HG03175 (cell line): ENCODE measurements around the gene RNF38.
"Not testable (repeated sequence)": the region's sequence is repeated elsewhere in the genome, so short reads cannot be mapped to it uniquely, and the experiment has no call there.

Experiments
- ATAC-seq: cut with Tn5 transposase; IDR thresholded peaks from one replicate; pipeline ENCODE4 v1.9.1; 2021; ENCODE audit warnings: mild to moderate bottlenecking, moderate library complexity; ENCODE audit not compliant: unreplicated experiment

The RNF38 gene

DNA sequence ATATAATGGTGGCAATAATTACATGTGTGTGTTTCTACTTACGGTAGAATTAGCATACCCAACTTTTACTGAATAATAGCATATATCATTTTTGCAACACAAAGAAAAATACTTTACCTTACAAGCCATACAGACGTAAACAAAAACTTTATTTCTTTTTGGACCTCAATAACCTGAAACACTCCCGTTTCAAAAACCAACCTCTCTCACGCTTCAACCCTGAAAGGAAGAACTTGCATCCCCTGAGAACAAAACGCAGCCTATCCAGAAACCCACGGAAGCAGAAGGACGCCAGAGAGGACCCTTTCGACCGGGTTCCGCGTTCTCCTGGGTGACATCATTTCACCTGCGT lies at the start of gene RNF38:
TSS of gene RNF38 (minus strand) at position 290 of the 352 bp plus-strand sequence. CDS start at position 129, 161 bp downstream.
- ATAC-seq, result no peak

GRCh38 chr9:36448555-36448954 lies 48.5 kb upstream of the RNF38 start:
- not testable (repeated sequence) for ATAC-seq

DNA sequence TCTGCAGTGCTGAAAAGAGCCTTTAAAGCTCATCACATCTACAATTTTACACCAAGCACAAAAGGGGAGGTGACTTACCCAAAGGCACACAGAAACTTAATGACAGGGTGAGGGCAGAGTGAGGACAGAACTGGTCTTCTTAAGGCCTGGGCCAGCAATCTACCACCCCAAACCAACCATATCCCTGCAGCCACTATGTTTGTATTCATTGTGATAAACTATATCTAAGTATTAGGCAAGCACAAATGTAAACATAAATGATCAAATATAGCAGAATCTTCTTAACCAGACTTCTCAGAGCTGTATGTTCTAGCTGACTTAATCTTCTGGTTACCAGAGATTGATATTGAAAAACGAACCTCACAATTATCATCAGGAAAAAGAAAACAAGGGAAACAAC lies 47.9 kb upstream of the RNF38 start:
- ATAC-seq, result no peak

DNA sequence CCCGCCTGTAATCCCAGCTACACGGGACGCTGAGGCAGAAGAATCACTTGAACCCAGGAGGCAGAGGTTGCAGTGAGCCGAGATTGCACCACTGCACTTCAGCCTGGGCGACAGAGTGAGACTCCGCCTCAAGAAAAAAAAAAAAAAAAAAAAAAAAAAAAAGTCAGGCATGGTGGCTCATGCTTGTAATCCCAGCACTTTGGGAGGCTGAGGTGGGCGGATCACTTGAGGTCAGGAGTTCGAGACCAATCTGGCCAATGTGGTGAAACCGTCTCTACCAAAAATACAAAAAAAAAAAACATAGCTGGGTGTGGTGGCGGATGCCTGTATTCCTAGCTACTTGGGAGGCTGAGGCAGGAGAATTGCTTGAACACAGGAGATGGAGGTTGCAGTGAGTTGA lies 46.6 kb upstream of the RNF38 start:
- not testable (repeated sequence) for ATAC-seq

GRCh38 chr9:36445800-36446361 lies 45.8 kb upstream of the RNF38 start:
- ATAC-seq, result no peak

GRCh38 chr9:36444203-36444602 lies 44.1 kb upstream of the RNF38 start:
- no peak for ATAC-seq

DNA sequence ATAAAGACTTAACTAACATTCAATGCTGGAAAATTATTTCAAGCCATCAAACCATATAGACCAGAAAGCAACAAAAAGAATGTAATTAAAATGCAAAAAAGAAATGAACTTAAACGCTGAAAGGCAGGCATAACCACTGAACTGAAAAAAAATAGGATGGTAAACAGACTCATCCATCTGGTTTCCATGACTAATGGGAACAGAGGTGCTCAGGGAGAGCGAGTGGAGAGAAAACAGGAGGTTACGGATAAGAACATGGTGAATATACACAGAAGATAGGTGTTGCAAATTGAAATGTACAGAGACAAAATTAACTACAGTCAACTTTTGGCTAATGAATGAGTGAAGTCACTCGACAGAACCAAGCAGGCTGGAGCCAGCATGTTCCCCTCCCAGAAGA lies 43.5 kb upstream of the RNF38 start:
- no peak for ATAC-seq

DNA sequence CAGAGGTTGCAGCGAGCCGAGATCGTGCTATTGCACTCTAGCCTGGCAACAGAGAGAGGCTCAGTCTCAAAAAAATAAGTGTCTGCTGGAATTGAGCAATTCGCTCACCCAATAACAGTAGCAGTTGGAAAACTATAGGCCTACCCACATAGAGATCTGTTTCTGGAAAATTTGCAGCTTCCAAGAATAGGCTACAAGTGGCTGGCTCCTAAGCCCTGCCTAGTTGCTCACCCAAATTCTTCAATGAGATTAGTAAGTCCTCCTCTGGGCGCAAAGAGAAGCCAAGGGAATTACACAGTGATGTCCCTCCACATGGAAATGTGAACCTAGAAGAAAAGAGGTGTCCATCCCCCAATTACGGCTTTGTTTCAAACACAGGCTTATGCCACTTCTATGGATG lies 42.6 kb upstream of the RNF38 start:
- no peak for ATAC-seq

- no peak for ATAC-seq
These were observed 41.9 kb upstream of the RNF38 start for GRCh38 chr9:36441966-36442365.

DNA sequence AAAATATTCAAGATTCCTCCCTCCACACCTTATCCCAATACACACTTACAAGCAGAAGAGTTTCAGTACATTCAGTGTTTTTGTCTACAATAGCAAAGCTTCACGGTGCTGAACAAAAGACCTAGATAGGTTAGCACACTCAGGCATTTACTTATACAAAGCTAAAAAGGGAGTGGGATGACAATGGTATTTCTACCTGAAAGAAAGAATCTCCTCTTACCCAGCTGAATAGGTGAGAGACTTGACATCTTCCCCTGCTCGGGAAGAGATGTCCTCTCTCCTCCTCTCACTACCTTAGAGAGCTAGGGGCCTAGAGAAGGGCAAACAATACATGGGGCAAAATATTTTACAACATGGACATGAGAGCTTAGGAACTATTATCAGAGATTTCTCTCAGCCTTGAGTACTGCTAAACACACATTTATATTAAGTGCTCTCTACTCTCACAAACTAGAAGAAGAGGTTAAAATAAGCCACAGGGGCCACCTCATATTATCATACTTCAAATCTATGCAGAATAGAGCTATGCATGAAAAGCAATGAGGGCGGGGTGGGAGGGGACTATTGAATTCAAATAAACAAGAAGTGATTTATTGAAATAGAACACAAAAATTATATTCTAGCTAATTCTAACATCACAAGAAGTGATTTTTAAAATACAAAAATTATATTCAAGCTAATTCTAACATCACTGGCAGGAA lies 38.6 kb upstream of the RNF38 start:
- ATAC-seq, result no peak

DNA sequence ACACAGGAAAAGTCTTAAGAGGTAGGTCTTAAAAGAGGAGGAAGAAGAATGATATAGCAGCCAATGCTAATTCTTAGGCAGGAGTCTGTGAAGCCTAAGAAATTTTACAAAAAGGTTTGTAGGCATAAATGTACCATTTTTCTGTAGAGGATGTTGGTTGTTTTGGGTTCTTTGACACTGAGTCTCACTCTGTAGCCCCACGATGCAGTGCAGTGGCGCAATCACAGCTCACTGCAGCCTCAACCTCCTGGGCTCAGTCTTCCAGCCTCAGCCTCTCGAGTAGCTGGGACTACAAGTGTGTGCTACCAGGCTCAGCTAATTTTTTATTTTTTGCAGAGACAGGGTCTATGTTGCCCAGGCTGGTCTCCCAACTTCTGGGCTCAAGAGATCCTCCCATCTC lies 37.7 kb upstream of the RNF38 start:
- ATAC-seq, result no peak

DNA sequence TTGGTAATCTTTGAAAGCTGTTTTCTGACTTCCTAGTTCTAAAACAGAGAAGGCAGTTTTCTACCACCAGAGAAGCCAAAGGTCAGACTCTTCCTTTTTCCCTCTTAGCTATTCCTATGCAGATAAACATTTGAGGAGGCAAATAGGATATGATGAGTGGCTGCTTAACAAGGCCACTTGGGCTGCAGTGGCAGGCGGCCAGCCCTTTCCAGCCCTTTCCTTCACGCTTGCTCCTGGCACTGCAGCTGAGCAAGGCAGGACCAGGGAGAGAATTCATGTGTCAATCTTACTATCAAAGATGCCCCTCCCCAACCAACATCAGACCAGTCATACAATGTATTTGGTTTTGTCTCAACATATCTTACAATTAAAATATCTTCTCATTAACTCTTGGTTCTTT lies 36.8 kb upstream of the RNF38 start:
- ATAC-seq, result no peak

DNA sequence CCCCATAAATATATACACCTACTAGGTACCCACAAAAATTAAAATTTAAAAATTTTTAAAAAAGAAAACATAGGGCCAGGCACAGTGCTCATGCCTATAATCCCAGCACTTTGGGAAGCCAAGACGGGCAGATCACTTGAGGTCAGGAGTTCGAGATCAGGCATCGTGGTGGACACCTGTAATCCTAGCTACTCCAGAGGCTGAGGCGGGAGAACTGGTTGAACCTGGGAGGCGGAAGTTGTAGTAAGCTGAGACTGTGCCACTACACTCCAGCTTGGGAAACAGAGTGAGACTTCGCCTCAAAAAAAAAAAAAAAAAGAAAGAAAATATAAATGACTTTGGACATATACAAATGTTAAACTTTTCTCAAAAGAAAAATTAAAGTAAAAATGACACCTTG lies 33.3 kb upstream of the RNF38 start:
- ATAC-seq, result no peak

DNA sequence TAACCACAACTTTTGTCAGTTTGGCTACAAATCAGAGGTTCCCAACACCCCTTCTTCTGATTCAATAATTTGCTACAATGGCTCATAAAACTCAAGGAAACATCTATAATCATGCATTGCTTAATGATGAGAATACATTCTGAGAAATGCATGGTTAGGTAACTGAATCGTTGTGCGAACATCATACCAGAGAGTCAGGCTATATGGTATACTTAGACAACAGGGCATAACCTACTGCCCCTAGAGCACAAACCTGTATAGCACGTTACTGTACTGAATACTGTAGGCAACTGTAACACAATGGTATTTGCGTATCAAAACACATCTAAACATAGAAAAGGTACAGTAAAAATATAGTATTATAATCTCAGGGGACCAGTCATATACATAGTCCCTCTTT lies 31.0 kb upstream of the RNF38 start:
- no peak for ATAC-seq

- no peak for ATAC-seq
These were observed 26.9 kb upstream of the RNF38 start for GRCh38 chr9:36426945-36427344.

DNA sequence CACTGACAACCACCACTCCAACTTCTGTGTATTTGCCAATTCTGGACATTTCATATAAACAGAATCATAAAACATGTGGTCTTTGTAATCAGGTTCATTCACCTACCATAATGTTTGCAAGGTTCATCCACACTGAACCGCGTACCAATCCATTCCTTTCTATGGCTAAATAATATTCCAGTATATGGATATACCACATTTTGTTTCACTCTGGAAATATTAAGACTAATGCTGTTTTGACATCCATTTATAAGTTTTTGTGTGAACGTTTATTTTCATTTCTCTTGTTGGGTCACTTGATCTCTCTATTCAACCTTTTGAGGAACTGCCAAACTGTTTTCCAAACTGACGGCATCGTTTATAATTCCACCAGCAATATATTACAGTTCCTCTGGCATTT lies 26.3 kb upstream of the RNF38 start:
- no peak for ATAC-seq

DNA sequence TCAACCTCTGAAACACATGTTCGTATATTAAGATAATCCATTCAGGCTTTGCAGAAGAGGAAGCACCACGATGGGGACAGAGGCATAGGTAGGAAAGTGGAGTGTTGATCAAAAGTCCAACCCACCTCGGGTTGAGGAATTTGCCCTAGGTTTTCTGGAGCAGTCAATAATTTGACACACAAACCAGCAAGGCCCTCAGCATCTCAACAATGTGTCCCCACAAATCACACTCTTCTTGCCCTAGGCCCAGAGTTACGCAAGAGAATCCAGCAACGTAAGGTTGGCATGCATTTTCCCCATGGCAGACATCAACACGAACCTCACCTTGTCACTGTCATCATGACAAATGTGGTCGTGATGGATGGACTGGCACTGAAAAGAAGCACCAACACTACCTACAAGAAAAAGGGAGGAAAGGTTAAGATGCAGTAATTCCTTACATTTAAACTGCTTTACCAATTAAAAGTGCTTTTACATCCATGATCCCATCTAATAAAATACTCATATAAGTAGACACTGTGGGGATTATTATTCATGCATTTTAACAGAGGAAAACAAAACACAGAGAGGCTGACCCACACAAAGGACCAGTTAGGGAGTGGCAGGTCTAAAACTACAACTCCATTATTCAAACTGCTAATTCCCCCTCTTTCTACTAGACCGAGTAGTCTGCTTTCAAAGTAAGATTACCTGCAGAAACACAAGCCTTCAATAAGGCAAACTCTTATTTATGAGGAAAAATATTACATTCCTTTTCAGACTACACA lies 24.4 kb upstream of the RNF38 start:
- no peak for ATAC-seq

DNA sequence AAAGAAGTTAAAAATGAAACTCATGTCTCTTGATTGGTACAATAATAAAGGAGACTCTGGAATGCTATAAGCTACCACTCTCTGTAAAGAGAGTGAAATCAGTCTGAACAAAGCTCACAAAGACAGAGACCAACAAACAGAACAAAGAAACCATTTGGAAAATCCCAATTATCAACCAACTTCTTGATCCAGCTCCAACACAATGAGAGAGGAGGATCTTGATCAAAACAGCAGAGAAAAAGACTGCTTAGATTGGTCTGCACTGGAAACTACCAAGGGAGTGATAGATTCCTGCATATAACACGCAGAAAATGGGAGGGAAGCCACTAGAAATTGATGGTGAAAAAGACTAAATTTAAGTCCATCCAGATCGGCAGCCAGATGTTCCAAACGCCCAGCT lies 23.1 kb upstream of the RNF38 start:
- no peak for ATAC-seq

DNA sequence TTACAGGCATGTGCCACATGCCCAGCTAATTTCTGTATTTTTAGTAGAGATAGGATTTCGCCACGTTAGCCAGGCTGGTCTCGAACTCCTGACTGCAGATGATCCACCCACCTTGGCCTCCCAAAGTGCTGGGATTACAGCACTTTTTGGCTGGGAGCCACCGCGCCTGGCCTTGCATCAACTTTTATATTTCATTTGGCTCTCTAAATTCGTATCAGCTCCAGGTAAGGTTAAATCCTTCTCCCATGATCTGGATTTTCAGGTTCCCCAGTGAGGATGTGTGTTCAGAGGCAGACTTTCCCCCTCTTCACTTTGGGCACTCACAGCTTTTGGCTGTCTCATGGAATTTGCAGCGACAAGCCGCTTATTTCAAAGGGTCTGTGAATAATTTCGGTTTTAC lies 16.8 kb upstream of the RNF38 start:
- ATAC-seq, result no peak

GRCh38 chr9:36415822-36416525 lies 15.9 kb upstream of the RNF38 start:
- ATAC-seq, result no peak

DNA sequence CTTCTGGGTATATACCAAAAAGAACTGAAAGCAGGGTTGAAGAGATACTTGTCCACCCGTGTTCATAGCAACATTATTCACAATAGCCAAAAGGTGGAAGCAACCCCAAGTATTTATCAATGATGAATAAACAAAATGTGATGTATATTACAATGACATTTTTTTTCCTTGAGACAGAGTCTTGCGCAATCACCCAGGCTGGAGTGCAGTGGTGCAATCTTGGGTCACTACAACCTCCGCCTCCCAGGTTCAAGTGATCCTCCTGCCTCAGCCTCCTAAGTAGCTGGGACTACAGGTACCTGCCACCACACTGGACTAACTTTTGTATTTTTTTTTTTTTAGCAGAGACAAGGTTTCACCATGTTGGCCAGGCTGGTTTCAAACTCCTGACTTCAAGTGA lies 11.3 kb upstream of the RNF38 start:
- not testable (repeated sequence) for ATAC-seq

DNA sequence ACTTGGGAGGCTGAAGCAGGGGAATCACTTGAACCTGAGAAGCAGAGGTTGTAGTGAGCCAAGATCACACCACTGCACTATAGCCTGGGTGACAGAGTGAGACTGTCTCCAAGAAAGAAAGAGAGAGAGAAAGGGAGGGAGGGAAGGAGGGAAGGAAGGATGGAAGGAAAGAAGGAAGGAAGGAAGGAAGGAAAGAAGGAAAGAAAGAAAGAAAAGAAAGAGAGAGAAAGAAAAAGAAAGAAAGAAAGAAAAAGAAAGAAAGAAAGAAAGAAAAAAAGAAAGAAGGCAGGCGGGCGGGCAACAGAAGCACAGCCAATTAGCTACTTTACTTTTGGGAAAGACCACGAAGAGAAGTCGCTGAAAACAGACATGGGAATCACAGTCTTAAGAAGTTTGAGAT lies 9.0 kb upstream of the RNF38 start:
- ATAC-seq, result not testable (repeated sequence)
